ENCODE data around the gene KIF21B.

KIF21B gene

DNA sequence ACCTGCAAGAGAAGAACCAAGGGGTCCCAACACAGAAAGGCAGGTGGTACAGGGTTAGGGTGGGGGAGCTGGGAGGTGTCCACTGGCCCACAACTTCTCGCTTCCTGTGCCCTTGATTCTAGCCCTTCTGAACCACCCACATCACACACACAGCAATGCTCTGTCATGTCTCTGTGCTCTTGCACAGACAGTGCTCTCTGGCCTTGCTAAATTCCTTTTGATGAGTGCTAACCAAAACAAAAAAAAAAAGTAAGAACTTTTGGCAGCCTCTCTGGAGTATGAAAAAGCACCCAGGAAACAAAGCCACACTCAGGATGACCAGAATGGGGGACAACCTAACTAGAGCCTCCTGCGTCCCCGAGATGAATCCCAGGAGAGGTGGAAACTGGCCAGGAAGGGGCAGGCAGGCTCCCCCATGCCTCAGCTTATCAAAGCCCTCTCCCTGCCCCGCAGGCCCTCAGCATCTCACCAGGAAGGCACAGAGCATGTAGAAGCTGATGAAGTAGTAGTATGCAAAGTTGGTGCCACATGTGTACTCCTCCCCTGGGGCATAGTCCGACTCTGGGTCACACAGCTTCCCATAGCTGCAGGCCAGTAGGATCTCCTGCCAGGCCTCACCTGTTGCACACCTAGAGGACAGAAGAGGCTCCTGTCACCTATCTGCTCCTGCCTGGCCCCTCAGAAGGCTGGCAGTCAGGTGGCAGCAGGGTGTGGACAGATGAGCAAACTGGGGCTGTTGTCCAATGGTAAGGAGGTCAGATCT is 27.2 kb upstream of the KIF21B start:
- no peak for TF ChIP-seq CTCF (IDR thresholded peaks at IDR 0.05)
- Histone ChIP-seq H3K27me3 (ENCODE audit: control insufficient read depth, insufficient read depth, low read length) (no peaks in the 10 kb centered on the region), H3K79me2 (no peaks in the 10 kb centered on the region), H3K36me3 (ENCODE audit: control insufficient read depth, insufficient read depth, low read length) (no peaks in the 10 kb centered on the region), H3K4me3 (ENCODE audit: low read depth, low read length) (no peak overlapping the region), H2AFZ (no peak overlapping the region), H3K4me1 (no peaks in the 10 kb centered on the region), H3K9ac (no peak overlapping the region), H3K4me2 (ENCODE audit: low read length) (no peak overlapping the region), H3K27ac (no peak overlapping the region), H3K9me3 (ENCODE audit: control insufficient read depth, low read length) (no peaks in the 10 kb centered on the region)

DNA sequence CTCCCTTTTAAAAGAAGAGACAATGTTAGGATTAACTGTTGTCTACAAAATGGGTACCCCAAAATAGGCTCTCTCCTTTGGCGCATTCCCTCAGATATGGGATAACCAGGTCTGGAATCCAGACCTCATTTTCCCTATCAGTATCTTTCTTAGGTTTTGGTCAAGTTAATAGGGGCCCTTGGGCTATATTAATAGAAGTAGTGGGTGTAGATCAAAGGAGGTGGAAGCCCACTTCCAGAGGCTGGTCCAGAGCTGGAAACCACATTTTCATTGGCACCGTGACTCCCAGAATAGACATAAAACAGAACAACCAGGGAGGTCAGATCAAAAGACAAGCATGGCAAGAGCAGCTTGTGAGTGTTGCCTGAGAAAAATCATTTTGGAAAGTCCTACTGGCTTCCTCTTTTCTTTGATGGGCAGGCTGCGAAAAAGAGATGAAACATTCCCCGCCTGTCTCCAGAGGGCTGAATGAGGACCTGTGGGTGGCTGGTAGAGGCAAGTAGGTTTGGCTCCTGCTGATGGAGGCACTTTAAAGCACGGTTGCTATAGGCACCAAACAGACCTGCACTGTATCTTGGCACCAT is 25.8 kb upstream of the KIF21B start:
- no peak for TF ChIP-seq CTCF (IDR thresholded peaks at IDR 0.05)
- no peak overlapping the region for H3K27ac ChIP-seq
- no peaks in the 10 kb centered on the region for H3K27me3 ChIP-seq (ENCODE audit: control insufficient read depth, insufficient read depth, low read length)

GRCh38 chr1:201048521-201048920 is 25.0 kb upstream of the KIF21B start:
- TF ChIP-seq CTCF (IDR thresholded peaks at IDR 0.05) = no peak

More for the DNA sequence above, 25.8 kb upstream of the KIF21B start:
- H3K4me1 ChIP-seq = no peaks in the 10 kb centered on the region
- H3K9me3 ChIP-seq (ENCODE audit: control insufficient read depth, low read length) = no peaks in the 10 kb centered on the region
- H3K36me3 ChIP-seq (ENCODE audit: control insufficient read depth, insufficient read depth, low read length) = no peaks in the 10 kb centered on the region
- H3K79me2 ChIP-seq = no peaks in the 10 kb centered on the region
- H2AFZ ChIP-seq = no peak overlapping the region
- H3K4me2 ChIP-seq (ENCODE audit: low read length) = no peak overlapping the region
- no peak overlapping the region for H3K4me3 ChIP-seq (ENCODE audit: low read depth, low read length)
- H3K9ac ChIP-seq = no peak overlapping the region

GRCh38 chr1:201044119-201044518 is 20.6 kb upstream of the KIF21B start:
- Histone ChIP-seq H3K4me2 (ENCODE audit: low read length) (no peak overlapping the region), H3K9ac (no peak overlapping the region), H3K4me3 (ENCODE audit: low read depth, low read length) (no peak overlapping the region), H3K79me2 (no peaks in the 10 kb centered on the region), H3K27me3 (ENCODE audit: control insufficient read depth, insufficient read depth, low read length) (no peaks in the 10 kb centered on the region), H3K27ac (no peak overlapping the region), H3K36me3 (ENCODE audit: control insufficient read depth, insufficient read depth, low read length) (no peaks in the 10 kb centered on the region), H2AFZ (no peak overlapping the region), H3K9me3 (ENCODE audit: control insufficient read depth, low read length) (no peaks in the 10 kb centered on the region), H3K4me1 (peaks cover 3% of the 10 kb centered on the region)
- no peak for TF ChIP-seq CTCF (IDR thresholded peaks at IDR 0.05)

More at GRCh38 chr1:201048521-201048920, 25.0 kb upstream of the KIF21B start:
- Histone ChIP-seq H3K79me2 (no peaks in the 10 kb centered on the region), H3K27ac (no peak overlapping the region), H3K4me2 (ENCODE audit: low read length) (no peak overlapping the region), H3K27me3 (ENCODE audit: control insufficient read depth, insufficient read depth, low read length) (no peaks in the 10 kb centered on the region), H3K4me3 (ENCODE audit: low read depth, low read length) (no peak overlapping the region), H2AFZ (no peak overlapping the region), H3K4me1 (no peaks in the 10 kb centered on the region), H3K9ac (no peak overlapping the region), H3K9me3 (ENCODE audit: control insufficient read depth, low read length) (no peaks in the 10 kb centered on the region), H3K36me3 (ENCODE audit: control insufficient read depth, insufficient read depth, low read length) (no peaks in the 10 kb centered on the region)
